ENCODE measurements around the gene TGM1.
"Not testable (repeated sequence)": the region's sequence is repeated elsewhere in the genome, so short reads cannot be mapped to it uniquely, and the experiment has no call there.

TGM1 gene

GRCh38 chr14:24232645-24233537, 30.1 kb downstream of the TGM1 start, which contains the start of gene GMPR2:
Gene GMPR2, plus strand, starts transcription at chr14:24232929. Its CDS starts 325 bp downstream, at chr14:24233254.
- H3K27ac Mint-ChIP-seq = peak within 1 kb of the TSS; percentile 93
- H3K4me1 Mint-ChIP-seq = peaks cover 28 to 46% of the 10 kb centered on the region in 2 donors
- H3K27me3 Mint-ChIP-seq = no peaks in the 10 kb centered on the region
- DNase-seq (peak; percentile 23), ATAC-seq (replicated peaks) (peak; percentile 67 to 69)
- peaks cover 23 to 34% of the 10 kb centered on the region in 2 donors for H3K36me3 Mint-ChIP-seq
- peak within 1 kb of the TSS; percentile 91 to 93 for H3K4me3 Mint-ChIP-seq
- no peaks in the 10 kb centered on the region for H3K9me3 Mint-ChIP-seq

DNA sequence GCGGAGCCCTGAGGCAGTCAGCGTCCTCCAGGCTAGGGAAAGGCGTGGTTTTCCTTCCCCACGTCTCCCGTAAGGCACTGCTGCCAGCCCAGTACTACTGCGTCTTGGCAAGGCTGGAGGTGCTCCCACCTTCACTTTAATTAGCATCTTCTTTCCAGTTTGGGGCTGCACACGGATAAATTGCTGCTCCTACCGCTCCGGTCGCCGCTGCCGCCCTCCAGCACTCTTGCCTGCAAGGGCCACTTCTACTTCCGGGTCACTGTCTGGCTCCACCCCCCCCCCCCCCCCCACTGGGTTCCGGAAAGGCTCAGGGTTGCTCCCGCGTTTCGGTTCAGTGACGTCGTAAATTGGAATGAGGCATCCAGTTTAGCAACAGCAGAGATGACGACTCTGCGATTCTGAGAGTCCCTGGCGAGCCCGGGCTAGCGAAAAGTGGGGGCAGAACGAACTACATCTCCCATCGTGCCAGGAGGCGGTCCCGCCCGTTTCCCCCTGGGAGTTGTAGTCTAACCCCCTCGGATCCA, 30.8 kb downstream of the TGM1 start, which contains the start of gene NEDD8:
TSS of gene NEDD8 (minus strand) at position 247 of the 524 bp plus-strand sequence. CDS start at position 147, 100 bp downstream.
- ATAC-seq (replicated peaks) (peak; percentile 83 to 85), DNase-seq (peak; percentile 87)
- Mint-ChIP-seq H3K27ac (peak within 1 kb of the TSS; percentile 93), H3K4me3 (peak within 1 kb of the TSS; percentile 91 to 93), H3K27me3 (no peaks in the 10 kb centered on the region), H3K36me3 (peaks cover 20 to 32% of the 10 kb centered on the region in 2 donors), H3K9me3 (no peaks in the 10 kb centered on the region), H3K4me1 (peaks cover 25 to 43% of the 10 kb centered on the region in 2 donors)

DNA sequence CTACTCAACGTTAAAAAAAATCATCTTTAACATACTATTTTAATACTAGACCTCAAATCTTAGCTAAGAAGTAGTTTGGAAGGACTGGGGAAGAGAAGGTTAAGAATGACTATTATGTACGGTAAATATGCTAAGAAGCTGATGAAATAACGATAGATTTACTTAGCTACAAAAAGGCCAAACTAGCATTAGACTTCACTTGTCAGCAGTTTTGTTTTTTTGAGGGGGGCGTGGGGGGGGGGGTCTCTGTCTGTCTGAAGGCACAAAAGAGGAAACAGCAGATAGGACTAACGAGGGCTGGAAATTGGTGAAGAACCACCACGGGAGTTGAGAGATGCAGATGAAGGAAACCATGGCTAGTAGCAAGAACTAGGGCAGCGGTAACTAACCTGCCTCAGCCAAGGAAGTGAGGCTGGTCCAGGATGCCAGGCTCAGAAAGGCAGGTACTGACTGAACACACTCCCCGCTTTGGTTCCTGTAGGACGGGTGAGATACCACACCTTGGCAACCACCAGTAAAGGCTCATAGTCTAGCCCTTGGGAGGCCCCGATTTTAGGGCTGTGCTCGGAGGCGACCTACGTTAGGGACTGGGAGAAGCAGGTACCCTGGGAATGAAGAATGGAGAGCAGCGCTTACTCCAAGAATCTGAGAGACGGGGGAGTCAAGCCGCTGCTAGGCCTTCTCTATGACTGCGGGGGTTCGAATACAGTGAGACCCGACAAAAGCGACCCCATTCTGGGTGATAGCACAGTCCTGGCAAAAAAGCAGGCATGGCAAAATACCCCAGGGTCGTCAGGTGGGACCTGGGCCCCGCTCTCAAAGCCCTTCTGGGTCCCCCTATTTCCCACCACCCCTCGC, 31.5 kb downstream of the TGM1 start:
- peak; percentile 30 to 36 for ATAC-seq (replicated peaks)
- H3K36me3 Mint-ChIP-seq = peaks cover 16 to 28% of the 10 kb centered on the region in 2 donors
- H3K4me3 Mint-ChIP-seq = peak overlapping the region; percentile 91 to 93
- H3K9me3 Mint-ChIP-seq = no peaks in the 10 kb centered on the region
- peaks cover 23 to 40% of the 10 kb centered on the region in 2 donors for H3K4me1 Mint-ChIP-seq
- no peaks in the 10 kb centered on the region for H3K27me3 Mint-ChIP-seq
- peak overlapping the region; percentile 93 for H3K27ac Mint-ChIP-seq
- DNase-seq = no peak

- DNase-seq = no peak
- Mint-ChIP-seq H3K27ac (no peak overlapping the region), H3K36me3 (peaks cover 11 to 18% of the 10 kb centered on the region in 2 donors), H3K9me3 (no peaks in the 10 kb centered on the region), H3K4me1 (peaks cover 11 to 31% of the 10 kb centered on the region in 2 donors), H3K4me3 (no peak overlapping the region), H3K27me3 (no peaks in the 10 kb centered on the region)
- no peak for ATAC-seq (replicated peaks)
These were observed 34.1 kb downstream of the TGM1 start for GRCh38 chr14:24228902-24229301.

- Mint-ChIP-seq H3K27me3 (no peaks in the 10 kb centered on the region), H3K27ac (no peak overlapping the region), H3K9me3 (no peaks in the 10 kb centered on the region), H3K4me3 (no peak overlapping the region), H3K4me1 (peaks cover 7 to 24% of the 10 kb centered on the region in 2 donors), H3K36me3 (peaks cover 11 to 18% of the 10 kb centered on the region in 2 donors)
- DNase-seq = no peak
- ATAC-seq (replicated peaks) = no peak
These were observed 36.5 kb downstream of the TGM1 start for GRCh38 chr14:24226473-24226872.

- Mint-ChIP-seq H3K27me3 (no peaks in the 10 kb centered on the region), H3K27ac (no peak overlapping the region), H3K4me1 (peaks cover 7 to 24% of the 10 kb centered on the region in 2 donors), H3K9me3 (no peaks in the 10 kb centered on the region), H3K36me3 (peaks cover 11 to 19% of the 10 kb centered on the region in 2 donors), H3K4me3 (no peak overlapping the region)
- DNase-seq (no peak), ATAC-seq (replicated peaks) (no peak)
These were observed 38.3 kb downstream of the TGM1 start for GRCh38 chr14:24224618-24225071.

DNA sequence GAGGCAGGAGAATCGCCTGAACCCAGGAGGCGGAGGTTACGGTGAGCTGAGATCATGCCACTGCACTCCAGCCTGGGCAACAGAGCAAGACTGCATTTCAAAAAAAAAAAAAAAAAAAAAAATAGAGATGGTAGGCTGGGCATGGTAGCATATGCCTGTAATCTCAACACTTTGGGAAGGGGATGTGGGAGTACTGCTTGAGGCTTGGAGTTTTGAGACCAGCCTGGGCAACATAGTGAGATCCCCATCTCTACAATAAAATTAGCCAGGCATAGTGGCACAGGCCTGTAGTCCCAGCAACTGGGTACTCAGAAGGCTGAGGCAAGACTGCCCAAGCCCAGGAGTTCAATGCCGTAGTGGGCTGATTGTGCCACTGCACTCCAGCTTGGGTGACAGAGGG, 40.0 kb downstream of the TGM1 start:
- not testable (repeated sequence) for H3K27ac Mint-ChIP-seq; H3K27me3 Mint-ChIP-seq; H3K4me3 Mint-ChIP-seq; ATAC-seq (replicated peaks); DNase-seq; H3K9me3 Mint-ChIP-seq
- Mint-ChIP-seq H3K36me3 (peaks cover 12 to 25% of the 10 kb centered on the region in 2 donors), H3K4me1 (peaks cover 12 to 18% of the 10 kb centered on the region in 2 donors)

- Mint-ChIP-seq H3K4me1 (peaks cover 18 to 24% of the 10 kb centered on the region in 2 donors), H3K9me3 (no peaks in the 10 kb centered on the region), H3K4me3 (no peak overlapping the region), H3K36me3 (peaks cover 10 to 16% of the 10 kb centered on the region in 2 donors), H3K27ac (no peak overlapping the region), H3K27me3 (no peaks in the 10 kb centered on the region)
- DNase-seq (no peak), ATAC-seq (replicated peaks) (no peak)
These were observed 43.5 kb downstream of the TGM1 start for GRCh38 chr14:24219521-24219920.

DNA sequence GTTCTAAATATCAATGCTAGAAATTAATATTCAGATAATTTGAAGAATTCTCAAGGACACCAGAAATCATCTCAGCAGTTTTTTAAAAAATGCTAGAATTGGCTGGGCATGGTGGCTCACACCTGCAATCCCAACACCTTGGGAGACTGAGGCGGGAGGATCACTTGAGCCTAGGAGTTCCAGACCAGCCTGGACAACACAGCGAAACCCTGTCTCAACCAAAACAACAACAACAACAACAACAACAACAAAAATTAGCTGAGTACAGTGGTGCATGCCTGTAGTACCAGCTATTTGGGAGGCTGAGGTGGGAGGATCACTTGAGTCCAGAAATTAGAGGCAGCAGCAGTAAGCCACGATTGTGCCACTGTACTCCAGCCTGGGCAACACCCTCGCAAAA, 43.9 kb downstream of the TGM1 start:
- ATAC-seq (replicated peaks) = no peak
- Mint-ChIP-seq H3K27ac (no peak overlapping the region), H3K4me1 (peaks cover 20 to 27% of the 10 kb centered on the region in 2 donors)

DNA sequence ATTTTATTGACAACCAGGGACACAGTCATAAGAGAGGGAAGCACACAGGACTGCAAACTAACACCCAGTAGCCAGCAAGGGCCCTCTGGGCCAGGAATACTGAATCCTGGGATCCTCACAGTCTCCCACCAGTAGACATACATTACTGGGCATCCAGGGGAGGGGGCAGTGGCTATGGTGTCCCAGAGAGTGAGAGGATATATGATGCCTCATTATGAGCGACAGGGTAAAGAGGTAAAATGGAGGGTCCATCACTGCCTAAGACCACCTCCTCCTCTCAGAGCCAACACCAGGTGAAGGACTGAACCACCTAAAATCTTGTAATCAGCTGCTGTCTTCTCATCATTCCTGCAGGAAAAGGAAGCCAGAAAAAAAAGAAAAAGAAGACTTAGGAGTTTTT, 46.1 kb downstream of the TGM1 start:
- H3K9me3 Mint-ChIP-seq; ATAC-seq (replicated peaks); DNase-seq; H3K27ac Mint-ChIP-seq; H3K4me3 Mint-ChIP-seq; H3K27me3 Mint-ChIP-seq: not testable (repeated sequence)
- Mint-ChIP-seq H3K36me3 (peaks cover 20 to 29% of the 10 kb centered on the region in 2 donors), H3K4me1 (peaks cover 27 to 48% of the 10 kb centered on the region in 2 donors)

More for the DNA sequence above, 43.9 kb downstream of the TGM1 start:
- no peaks in the 10 kb centered on the region for H3K27me3 Mint-ChIP-seq
- DNase-seq = no peak
- no peaks in the 10 kb centered on the region for H3K9me3 Mint-ChIP-seq
- H3K4me3 Mint-ChIP-seq = no peak overlapping the region
- H3K36me3 Mint-ChIP-seq = peaks cover 11 to 19% of the 10 kb centered on the region in 2 donors

DNA sequence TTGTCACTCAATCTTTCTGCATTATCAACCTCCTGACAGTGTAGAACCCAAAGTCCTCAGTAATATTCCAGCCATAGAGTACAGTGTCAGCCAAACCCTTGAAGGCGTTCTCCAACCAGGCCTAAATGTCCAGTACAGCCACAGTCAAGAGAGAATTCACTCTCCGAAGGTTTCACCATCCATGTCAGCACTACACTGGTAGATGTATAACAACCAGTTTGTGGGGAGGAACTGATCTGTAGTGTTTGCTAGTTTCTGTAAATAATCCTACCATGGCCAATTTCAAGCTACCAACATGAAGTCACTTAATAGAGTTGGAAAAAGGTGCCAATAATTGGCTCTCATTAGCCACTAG, 46.7 kb downstream of the TGM1 start:
- Mint-ChIP-seq H3K36me3 (peaks cover 23 to 34% of the 10 kb centered on the region in 2 donors), H3K4me1 (peaks cover 31 to 54% of the 10 kb centered on the region in 2 donors), H3K27ac (peak overlapping the region; percentile 98), H3K27me3 (no peaks in the 10 kb centered on the region), H3K9me3 (no peaks in the 10 kb centered on the region), H3K4me3 (peak overlapping the region; percentile 92 to 95)
- DNase-seq = no peak
- no peak for ATAC-seq (replicated peaks)

- Mint-ChIP-seq H3K4me3 (peak within 1 kb of the TSS; percentile 92 to 95), H3K27ac (peak within 1 kb of the TSS; percentile 98), H3K36me3 (peaks cover 25 to 38% of the 10 kb centered on the region in 2 donors), H3K4me1 (peaks cover 33 to 60% of the 10 kb centered on the region in 2 donors), H3K9me3 (no peaks in the 10 kb centered on the region), H3K27me3 (no peaks in the 10 kb centered on the region)
- ATAC-seq (replicated peaks) = peak; percentile 76 to 77
- peak; percentile 81 for DNase-seq
These were observed 47.3 kb downstream of the TGM1 start, which contains the start of gene MDP1 for GRCh38 chr14:24215495-24216344. Gene MDP1, minus strand, starts transcription at chr14:24216066. Its CDS starts 111 bp downstream, at chr14:24215955.

Data from stimulated activated naive B cell treated with anti-CD40 and anti-IgM and Interleukin-4, amounts not matched to agents 10 μg/mL and 1 μg/mL and 100 μg/mL, for 72 hours (primary cell).